OCI-LY1 (cell line): ENCODE results near the gene SYT15.

ENCODE experiments used
- H2AFZ ChIP-seq: fragments of 200-600 bp; sonication (generic), shearing (Covaris generic); 2 replicates; pipeline ENCODE4 v1.6.0; 2014; ENCODE audit warnings: antibody characterized with exemption, mild to moderate bottlenecking, low read length
- H3F3A ChIP-seq: fragments of 200-600 bp; sonication (generic), shearing (Covaris generic); 2 replicates; pipeline ENCODE4 v1.6.0; 2014; ENCODE audit warnings: mild to moderate bottlenecking, antibody characterized with exemption, low read length, moderate library complexity; ENCODE audit not compliant: insufficient read depth
- H3K27ac ChIP-seq: fragments of 200-600 bp; sonication (generic); 2 replicates; pipeline ENCODE4 v1.5.1; 2014; ENCODE audit warnings: low read length, mixed run types, mild to moderate bottlenecking, low read depth; ENCODE audit not compliant: poor library complexity, severe bottlenecking
- H3K27me3 ChIP-seq: fragments of 200-600 bp; sonication (generic); 2 replicates; pipeline ENCODE4 v1.6.0; 2014; ENCODE audit warnings: antibody characterized with exemption, mild to moderate bottlenecking, low read length, moderate library complexity; ENCODE audit not compliant: insufficient read depth
- H3K36me3 ChIP-seq: fragments of 200-600 bp; sonication (generic); 2 replicates; pipeline ENCODE4 v1.6.1; 2014; ENCODE audit warnings: mild to moderate bottlenecking, antibody characterized with exemption, low read length, moderate library complexity, mixed read lengths; ENCODE audit not compliant: insufficient read depth
- H3K4me1 ChIP-seq: fragments of 200-600 bp; sonication (generic); 2 replicates; pipeline ENCODE4 v1.5.1; 2014; ENCODE audit warnings: mild to moderate bottlenecking, low read length, moderate library complexity; ENCODE audit not compliant: insufficient read depth, severe bottlenecking
- H3K4me2 ChIP-seq: fragments of 200-600 bp; sonication (generic), shearing (Covaris generic); 2 replicates; pipeline ENCODE4 v1.6.1; 2014; ENCODE audit warnings: low read length
- H3K4me3 ChIP-seq: fragments of 200-600 bp; sonication (generic); 2 replicates; pipeline ENCODE4 v1.5.1; 2014; ENCODE audit warnings: low read length, low read depth, mild to moderate bottlenecking, mixed read lengths; ENCODE audit not compliant: poor library complexity, severe bottlenecking
- H3K79me2 ChIP-seq: fragments of 200-600 bp; shearing (Covaris generic); 2 replicates; pipeline ENCODE4 v1.6.1; 2016; ENCODE audit warnings: mixed run types, low read length, mixed read lengths; ENCODE audit not compliant: insufficient read depth
- H3K9ac ChIP-seq: fragments of 200-600 bp; sonication (generic), shearing (Covaris generic); 2 replicates; pipeline ENCODE4 v1.6.1; 2014; ENCODE audit warnings: mild to moderate bottlenecking, low read length, mixed read lengths
- H3K9me2 ChIP-seq: fragments of 200-600 bp; sonication (generic), shearing (Covaris generic); 2 replicates; pipeline ENCODE4 v1.6.1; 2014; ENCODE audit warnings: low read depth, mild to moderate bottlenecking, low read length, mixed read lengths
- H3K9me3 ChIP-seq: fragments of 200-600 bp; shearing (Covaris generic); 2 replicates; pipeline ENCODE4 v1.6.1; 2014; ENCODE audit warnings: low read length, mixed read lengths
- H4K20me1 ChIP-seq: fragments of 200-600 bp; sonication (generic), shearing (Covaris generic); 2 replicates; pipeline ENCODE4 v1.6.0; 2016; ENCODE audit warnings: mild to moderate bottlenecking, low read length; ENCODE audit not compliant: insufficient read depth
- CTCF ChIP-seq: fragments of 200-600 bp; sonication (generic), shearing (Covaris generic); IDR thresholded peaks from 2 replicates; pipeline ENCODE4 v1.5.1; 2017; ENCODE audit warnings: mild to moderate bottlenecking, antibody characterized with exemption, low read length, moderate library complexity, mixed read lengths
- EZH2 ChIP-seq: fragments of 200-600 bp; sonication (generic), shearing (Covaris generic); IDR thresholded peaks from 2 replicates; pipeline ENCODE4 v1.8.0; 2017; ENCODE audit warnings: borderline replicate concordance, mixed run types, mild to moderate bottlenecking, antibody characterized with exemption, low read length, moderate library complexity, mixed read lengths

The SYT15 gene

GRCh38 chr10:46549171-46550075 is 29.5 kb upstream of the SYT15 start:
- Histone ChIP-seq H3K27ac (no peak overlapping the region), H3F3A (no peaks in the 10 kb centered on the region), H3K9me2 (no peaks in the 10 kb centered on the region), H3K4me2 (no peak overlapping the region), H3K27me3 (peaks cover 10% of the 10 kb centered on the region), H4K20me1 (no peaks in the 10 kb centered on the region), H3K36me3 (no peaks in the 10 kb centered on the region), H3K9ac (no peak overlapping the region), H3K9me3 (no peaks in the 10 kb centered on the region), H3K79me2 (no peaks in the 10 kb centered on the region), H2AFZ (no peak overlapping the region), H3K4me3 (no peak overlapping the region), H3K4me1 (no peaks in the 10 kb centered on the region)
- TF ChIP-seq EZH2 (no peak), CTCF (no peak)

- Histone ChIP-seq H3K4me3 (no peak overlapping the region), H3K27me3 (peaks cover 10% of the 10 kb centered on the region), H2AFZ (no peak overlapping the region), H3K27ac (no peak overlapping the region), H3K9me2 (no peaks in the 10 kb centered on the region), H3K9me3 (no peaks in the 10 kb centered on the region), H3K4me1 (no peaks in the 10 kb centered on the region), H3F3A (no peaks in the 10 kb centered on the region), H3K9ac (no peak overlapping the region), H3K36me3 (no peaks in the 10 kb centered on the region), H3K4me2 (no peak overlapping the region), H4K20me1 (no peaks in the 10 kb centered on the region), H3K79me2 (no peaks in the 10 kb centered on the region)
- no peak for TF ChIP-seq CTCF
- TF ChIP-seq EZH2, result no peak
Measured at GRCh38 chr10:46550076-46550790, 28.7 kb upstream of the SYT15 start.

- Histone ChIP-seq H2AFZ (no peak overlapping the region), H3K79me2 (no peaks in the 10 kb centered on the region), H3K4me1 (no peaks in the 10 kb centered on the region), H4K20me1 (no peaks in the 10 kb centered on the region), H3K27ac (no peak overlapping the region), H3K4me2 (no peak overlapping the region), H3K9me3 (no peaks in the 10 kb centered on the region), H3K9me2 (no peaks in the 10 kb centered on the region), H3K36me3 (no peaks in the 10 kb centered on the region), H3K9ac (no peak overlapping the region), H3K4me3 (no peak overlapping the region), H3K27me3 (peaks cover 10% of the 10 kb centered on the region), H3F3A (no peaks in the 10 kb centered on the region)
- TF ChIP-seq EZH2 (no peak), CTCF (no peak)
Measured at GRCh38 chr10:46550795-46551700, 27.9 kb upstream of the SYT15 start.
